Tibial nerve (tissue), 4 donors: ENCODE data around the gene ALPP.

Source experiments
- EP300 ChIP-seq, 2 donors: sonication (generic); formaldehyde crosslinking; IDR thresholded peaks; one replicate each; pipeline ENCODE4 v1.6.1; 2017; ENCODE audit warnings: antibody characterized with exemption in 2 of 2, mild to moderate bottlenecking in 1 of 2
- POLR2A ChIP-seq, 2 donors: fragments of 450-650 bp; IDR thresholded peaks; one replicate each; pipeline ENCODE4 v1.6.1; 2017; ENCODE audit warnings: antibody characterized with exemption in 2 of 2, mild to moderate bottlenecking in 2 of 2, moderate library complexity in 2 of 2
- TF ChIP-seq, protein P1 (sequence below), 5 experiments: fragments of 200-600 bp in 3 of 5; fragments of 450-650 bp in 2 of 5; sonication (generic) in 3 of 5; IDR thresholded peaks; one replicate each; pipeline ENCODE4 v1.5.1; 2016 to 2019; ENCODE audit warnings: antibody characterized with exemption in 5 of 5, mild to moderate bottlenecking in 3 of 5, moderate library complexity in 2 of 5

DNA sequence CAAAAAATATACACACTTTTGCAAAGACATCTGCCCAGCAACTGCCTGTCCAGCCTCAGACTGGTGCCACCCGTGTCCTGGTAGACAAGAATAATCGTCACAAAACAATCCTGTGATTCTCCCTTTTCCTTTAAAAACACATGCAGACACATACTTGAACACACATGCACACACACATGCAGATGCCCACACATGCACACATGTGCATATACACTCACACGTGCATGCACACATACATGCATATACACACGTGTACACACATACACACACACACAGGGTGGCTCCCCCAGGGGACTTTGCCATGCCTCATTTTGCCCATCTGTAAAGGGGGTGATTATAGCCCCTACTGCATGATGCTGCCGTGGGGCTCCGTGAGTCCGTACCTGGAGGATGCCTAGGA lies 24.9 kb upstream of the ALPP start:
- TF ChIP-seq, protein P1, sequence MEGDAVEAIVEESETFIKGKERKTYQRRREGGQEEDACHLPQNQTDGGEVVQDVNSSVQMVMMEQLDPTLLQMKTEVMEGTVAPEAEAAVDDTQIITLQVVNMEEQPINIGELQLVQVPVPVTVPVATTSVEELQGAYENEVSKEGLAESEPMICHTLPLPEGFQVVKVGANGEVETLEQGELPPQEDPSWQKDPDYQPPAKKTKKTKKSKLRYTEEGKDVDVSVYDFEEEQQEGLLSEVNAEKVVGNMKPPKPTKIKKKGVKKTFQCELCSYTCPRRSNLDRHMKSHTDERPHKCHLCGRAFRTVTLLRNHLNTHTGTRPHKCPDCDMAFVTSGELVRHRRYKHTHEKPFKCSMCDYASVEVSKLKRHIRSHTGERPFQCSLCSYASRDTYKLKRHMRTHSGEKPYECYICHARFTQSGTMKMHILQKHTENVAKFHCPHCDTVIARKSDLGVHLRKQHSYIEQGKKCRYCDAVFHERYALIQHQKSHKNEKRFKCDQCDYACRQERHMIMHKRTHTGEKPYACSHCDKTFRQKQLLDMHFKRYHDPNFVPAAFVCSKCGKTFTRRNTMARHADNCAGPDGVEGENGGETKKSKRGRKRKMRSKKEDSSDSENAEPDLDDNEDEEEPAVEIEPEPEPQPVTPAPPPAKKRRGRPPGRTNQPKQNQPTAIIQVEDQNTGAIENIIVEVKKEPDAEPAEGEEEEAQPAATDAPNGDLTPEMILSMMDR (IDR thresholded peaks at IDR 0.05): no peak
- TF ChIP-seq POLR2A (IDR thresholded peaks at IDR 0.05) (no peak), EP300 (IDR thresholded peaks at IDR 0.05) (no peak)
